Measurements from ENCODE around the gene NSG1.

DNA sequence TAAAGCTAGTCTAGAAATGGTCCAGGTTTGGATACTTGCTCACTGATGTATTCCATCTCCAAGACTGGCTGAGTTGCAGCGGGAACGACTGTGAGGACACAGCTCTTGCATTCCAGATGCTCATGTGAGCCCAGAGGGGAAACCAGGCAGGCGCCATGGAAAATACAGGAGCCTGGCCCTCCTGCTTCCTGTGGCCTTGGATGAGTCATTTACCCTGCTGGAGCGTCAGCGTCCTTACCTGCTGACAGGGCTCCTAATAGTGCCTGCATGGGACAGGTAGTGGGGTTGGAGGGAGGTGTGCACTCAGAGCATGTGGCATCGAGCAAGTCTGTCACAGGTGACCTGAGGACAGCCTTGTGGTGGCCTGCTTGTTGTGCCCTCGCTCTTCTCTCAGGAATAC lies 69.4 kb downstream of the NSG1 start:
- no peak for TF ChIP-seq CBX3 (IDR thresholded peaks at IDR 0.05; ENCODE audit: borderline replicate concordance in 1 of 2, low read length in 2 of 2)
- TF ChIP-seq JUND (IDR thresholded peaks at IDR 0.05; ENCODE audit: borderline replicate concordance, low read depth, low read length) = no peak
- no peak for TF ChIP-seq JUND (tag; IDR thresholded peaks at IDR 0.05; ENCODE audit: borderline replicate concordance, low read depth, low read length)
- TF ChIP-seq, protein P1, sequence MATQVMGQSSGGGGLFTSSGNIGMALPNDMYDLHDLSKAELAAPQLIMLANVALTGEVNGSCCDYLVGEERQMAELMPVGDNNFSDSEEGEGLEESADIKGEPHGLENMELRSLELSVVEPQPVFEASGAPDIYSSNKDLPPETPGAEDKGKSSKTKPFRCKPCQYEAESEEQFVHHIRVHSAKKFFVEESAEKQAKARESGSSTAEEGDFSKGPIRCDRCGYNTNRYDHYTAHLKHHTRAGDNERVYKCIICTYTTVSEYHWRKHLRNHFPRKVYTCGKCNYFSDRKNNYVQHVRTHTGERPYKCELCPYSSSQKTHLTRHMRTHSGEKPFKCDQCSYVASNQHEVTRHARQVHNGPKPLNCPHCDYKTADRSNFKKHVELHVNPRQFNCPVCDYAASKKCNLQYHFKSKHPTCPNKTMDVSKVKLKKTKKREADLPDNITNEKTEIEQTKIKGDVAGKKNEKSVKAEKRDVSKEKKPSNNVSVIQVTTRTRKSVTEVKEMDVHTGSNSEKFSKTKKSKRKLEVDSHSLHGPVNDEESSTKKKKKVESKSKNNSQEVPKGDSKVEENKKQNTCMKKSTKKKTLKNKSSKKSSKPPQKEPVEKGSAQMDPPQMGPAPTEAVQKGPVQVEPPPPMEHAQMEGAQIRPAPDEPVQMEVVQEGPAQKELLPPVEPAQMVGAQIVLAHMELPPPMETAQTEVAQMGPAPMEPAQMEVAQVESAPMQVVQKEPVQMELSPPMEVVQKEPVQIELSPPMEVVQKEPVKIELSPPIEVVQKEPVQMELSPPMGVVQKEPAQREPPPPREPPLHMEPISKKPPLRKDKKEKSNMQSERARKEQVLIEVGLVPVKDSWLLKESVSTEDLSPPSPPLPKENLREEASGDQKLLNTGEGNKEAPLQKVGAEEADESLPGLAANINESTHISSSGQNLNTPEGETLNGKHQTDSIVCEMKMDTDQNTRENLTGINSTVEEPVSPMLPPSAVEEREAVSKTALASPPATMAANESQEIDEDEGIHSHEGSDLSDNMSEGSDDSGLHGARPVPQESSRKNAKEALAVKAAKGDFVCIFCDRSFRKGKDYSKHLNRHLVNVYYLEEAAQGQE (IDR thresholded peaks at IDR 0.05; ENCODE audit: borderline replicate concordance) = no peak
- TF ChIP-seq, protein P1 (CRISPR knock-in tag; IDR thresholded peaks at IDR 0.05; ENCODE audit: low read depth) = no peak
- TF ChIP-seq POLR2A (conservative IDR thresholded peaks at IDR 0.05) = no peak
- TF ChIP-seq TCF7 (IDR thresholded peaks at IDR 0.05; ENCODE audit: borderline replicate concordance) = no peak
- no peak for TF ChIP-seq SMC3 (conservative IDR thresholded peaks at IDR 0.05; ENCODE audit: insufficient read depth, low read depth, low read length)
- TF ChIP-seq SAFB2 (IDR thresholded peaks at IDR 0.05; ENCODE audit: borderline replicate concordance, low read depth, low read length, severe bottlenecking) = no peak
- TF ChIP-seq, protein P2, sequence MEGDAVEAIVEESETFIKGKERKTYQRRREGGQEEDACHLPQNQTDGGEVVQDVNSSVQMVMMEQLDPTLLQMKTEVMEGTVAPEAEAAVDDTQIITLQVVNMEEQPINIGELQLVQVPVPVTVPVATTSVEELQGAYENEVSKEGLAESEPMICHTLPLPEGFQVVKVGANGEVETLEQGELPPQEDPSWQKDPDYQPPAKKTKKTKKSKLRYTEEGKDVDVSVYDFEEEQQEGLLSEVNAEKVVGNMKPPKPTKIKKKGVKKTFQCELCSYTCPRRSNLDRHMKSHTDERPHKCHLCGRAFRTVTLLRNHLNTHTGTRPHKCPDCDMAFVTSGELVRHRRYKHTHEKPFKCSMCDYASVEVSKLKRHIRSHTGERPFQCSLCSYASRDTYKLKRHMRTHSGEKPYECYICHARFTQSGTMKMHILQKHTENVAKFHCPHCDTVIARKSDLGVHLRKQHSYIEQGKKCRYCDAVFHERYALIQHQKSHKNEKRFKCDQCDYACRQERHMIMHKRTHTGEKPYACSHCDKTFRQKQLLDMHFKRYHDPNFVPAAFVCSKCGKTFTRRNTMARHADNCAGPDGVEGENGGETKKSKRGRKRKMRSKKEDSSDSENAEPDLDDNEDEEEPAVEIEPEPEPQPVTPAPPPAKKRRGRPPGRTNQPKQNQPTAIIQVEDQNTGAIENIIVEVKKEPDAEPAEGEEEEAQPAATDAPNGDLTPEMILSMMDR (IDR thresholded peaks at IDR 0.05 in 2 of 3, conservative IDR thresholded peaks at IDR 0.05 in 1 of 3; ENCODE audit: insufficient read depth in 2 of 3, low read depth in 1 of 3, low read length in 3 of 3) = no peak
- no peak for TF ChIP-seq GABPA (tag; conservative IDR thresholded peaks at IDR 0.05; ENCODE audit: low read depth)
- no peak for TF ChIP-seq YY1 (IDR thresholded peaks at IDR 0.05; ENCODE audit: borderline replicate concordance in 1 of 3, control insufficient read depth in 1 of 3, extremely low read depth in 1 of 3, insufficient read depth in 3 of 3, insufficient read length in 1 of 3, insufficient replicate concordance in 2 of 3, low read depth in 1 of 3, low read length in 2 of 3)
- TF ChIP-seq, protein P3, sequence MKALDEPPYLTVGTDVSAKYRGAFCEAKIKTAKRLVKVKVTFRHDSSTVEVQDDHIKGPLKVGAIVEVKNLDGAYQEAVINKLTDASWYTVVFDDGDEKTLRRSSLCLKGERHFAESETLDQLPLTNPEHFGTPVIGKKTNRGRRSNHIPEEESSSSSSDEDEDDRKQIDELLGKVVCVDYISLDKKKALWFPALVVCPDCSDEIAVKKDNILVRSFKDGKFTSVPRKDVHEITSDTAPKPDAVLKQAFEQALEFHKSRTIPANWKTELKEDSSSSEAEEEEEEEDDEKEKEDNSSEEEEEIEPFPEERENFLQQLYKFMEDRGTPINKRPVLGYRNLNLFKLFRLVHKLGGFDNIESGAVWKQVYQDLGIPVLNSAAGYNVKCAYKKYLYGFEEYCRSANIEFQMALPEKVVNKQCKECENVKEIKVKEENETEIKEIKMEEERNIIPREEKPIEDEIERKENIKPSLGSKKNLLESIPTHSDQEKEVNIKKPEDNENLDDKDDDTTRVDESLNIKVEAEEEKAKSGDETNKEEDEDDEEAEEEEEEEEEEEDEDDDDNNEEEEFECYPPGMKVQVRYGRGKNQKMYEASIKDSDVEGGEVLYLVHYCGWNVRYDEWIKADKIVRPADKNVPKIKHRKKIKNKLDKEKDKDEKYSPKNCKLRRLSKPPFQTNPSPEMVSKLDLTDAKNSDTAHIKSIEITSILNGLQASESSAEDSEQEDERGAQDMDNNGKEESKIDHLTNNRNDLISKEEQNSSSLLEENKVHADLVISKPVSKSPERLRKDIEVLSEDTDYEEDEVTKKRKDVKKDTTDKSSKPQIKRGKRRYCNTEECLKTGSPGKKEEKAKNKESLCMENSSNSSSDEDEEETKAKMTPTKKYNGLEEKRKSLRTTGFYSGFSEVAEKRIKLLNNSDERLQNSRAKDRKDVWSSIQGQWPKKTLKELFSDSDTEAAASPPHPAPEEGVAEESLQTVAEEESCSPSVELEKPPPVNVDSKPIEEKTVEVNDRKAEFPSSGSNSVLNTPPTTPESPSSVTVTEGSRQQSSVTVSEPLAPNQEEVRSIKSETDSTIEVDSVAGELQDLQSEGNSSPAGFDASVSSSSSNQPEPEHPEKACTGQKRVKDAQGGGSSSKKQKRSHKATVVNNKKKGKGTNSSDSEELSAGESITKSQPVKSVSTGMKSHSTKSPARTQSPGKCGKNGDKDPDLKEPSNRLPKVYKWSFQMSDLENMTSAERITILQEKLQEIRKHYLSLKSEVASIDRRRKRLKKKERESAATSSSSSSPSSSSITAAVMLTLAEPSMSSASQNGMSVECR (CRISPR knock-in tag; IDR thresholded peaks at IDR 0.05) = no peak
- no peak for TF ChIP-seq BRCA1 (IDR thresholded peaks at IDR 0.05)
- no peak for TF ChIP-seq BRCA1 (CRISPR knock-in tag; IDR thresholded peaks at IDR 0.05)
- no peak for TF ChIP-seq POLR2AphosphoS5 (IDR thresholded peaks at IDR 0.05; ENCODE audit: control insufficient read depth, insufficient read depth, low read depth, low read length)
